Measurements from ENCODE around the gene EPHB2. TPM values are rescaled to one million over a fixed set of nuclear protein-coding genes. Genes with fewer than 3 reads are reported as not detected.

EPHB2 gene
- total and polyA plus RNA-seq, 2 donors (not counting 1 experiment from before 2014, with no cell fraction given), result 0.07 to 0.39 TPM

DNA sequence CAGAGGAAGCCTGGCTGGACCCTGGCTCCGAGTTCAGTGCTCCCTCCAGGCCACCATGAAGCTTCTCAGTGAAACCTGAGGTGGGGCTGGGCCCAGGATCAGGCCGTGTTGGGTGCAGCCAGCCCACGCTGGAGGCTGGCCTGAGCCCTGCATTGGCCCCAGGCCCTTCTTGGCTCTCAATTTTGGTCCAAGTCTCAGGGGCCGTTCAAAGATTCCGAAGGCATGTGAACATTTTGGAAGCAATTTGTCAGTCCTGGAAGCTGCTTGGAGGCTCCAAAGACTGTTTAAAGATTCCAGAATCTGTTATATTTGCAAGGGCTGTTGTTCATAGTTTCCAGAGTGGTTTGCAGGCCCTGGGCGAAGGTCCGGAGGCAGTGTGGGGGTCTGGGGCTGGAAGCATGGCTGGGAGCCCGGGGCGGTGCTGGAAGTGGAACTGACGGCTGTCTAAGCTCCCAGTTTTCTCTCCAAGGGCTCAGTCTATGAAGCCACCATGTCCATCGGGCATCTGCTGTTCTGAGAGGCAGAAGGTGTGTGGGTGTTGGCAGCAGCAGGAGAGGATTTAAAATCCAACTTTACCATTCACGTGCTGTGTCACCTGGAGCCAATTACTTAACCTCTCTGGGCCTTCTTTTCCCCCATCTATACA, 104.9 kb downstream of the EPHB2 start:
- WGBS (ENCODE audit: insufficient coverage), result 75% methylated on average over 11 of the region's 12 CpGs
- Histone ChIP-seq H3K27me3 (replicated peaks in 1 of 4; ENCODE audit: control extremely low read depth in 1 of 4, control insufficient read depth in 3 of 4, insufficient read depth in 4 of 4, low read length in 3 of 4) (no peaks in the 10 kb centered on the region), H3K4me1 (ENCODE audit: control insufficient read depth in 2 of 2, insufficient read depth in 2 of 2, low read length in 2 of 2) (no peaks in the 10 kb centered on the region), H3K79me2 (ENCODE audit: control insufficient read depth, insufficient read depth, low read length) (no peaks in the 10 kb centered on the region), H2AFZ (ENCODE audit: insufficient read depth, low read depth, low read length, poor library complexity, severe bottlenecking) (no peak overlapping the region), H3K36me3 (replicated peaks in 1 of 2; ENCODE audit: control extremely low read depth in 1 of 2, control insufficient read depth in 1 of 2, extremely low read depth in 1 of 2, insufficient read depth in 2 of 2, low read length in 1 of 2) (no peaks in the 10 kb centered on the region), H3K4me2 (replicated peaks; ENCODE audit: low read depth, low read length, poor library complexity, severe bottlenecking) (no peak overlapping the region), H3K4me3 (ENCODE audit: control extremely low read depth in 1 of 5, extremely low read depth in 1 of 5, insufficient read depth in 1 of 5, low read depth in 2 of 5, low read length in 4 of 5) (no peak overlapping the region), H3K9me3 (ENCODE audit: control extremely low read depth in 1 of 3, control insufficient read depth in 2 of 3, insufficient read depth in 1 of 3, low read length in 2 of 3) (no peaks in the 10 kb centered on the region), H3K9ac (ENCODE audit: low read length) (no peak overlapping the region), H3K27ac (ENCODE audit: low read length in 2 of 2) (no peak overlapping the region), H4K20me1 (ENCODE audit: control insufficient read depth, insufficient read depth, low read length, poor library complexity, severe bottlenecking) (no peaks in the 10 kb centered on the region)
- Mint-ChIP-seq H3K27ac (no peak overlapping the region), H3K4me3 (no peak overlapping the region), H3K27me3 (peaks cover 9% of the 10 kb centered on the region), H3K9me3 (ENCODE audit: insufficient read depth) (no peaks in the 10 kb centered on the region), H3K4me1 (no peaks in the 10 kb centered on the region)
- intact Hi-C loops (cut with micrococcal nuclease), result no loop called here
- CTCF ChIA-PET, result no interaction called here
- POLR2A ChIA-PET, result no interaction called here
- TF ChIP-seq EZH2 (IDR thresholded peaks at IDR 0.05; ENCODE audit: borderline replicate concordance, insufficient read depth, low read depth, low read length, poor library complexity, severe bottlenecking) (no peak), CTCF (IDR thresholded peaks at IDR 0.05) (no peak)
- no peak for DNase-seq
- ATAC-seq (ENCODE audit: low read depth), result no peak

DNA sequence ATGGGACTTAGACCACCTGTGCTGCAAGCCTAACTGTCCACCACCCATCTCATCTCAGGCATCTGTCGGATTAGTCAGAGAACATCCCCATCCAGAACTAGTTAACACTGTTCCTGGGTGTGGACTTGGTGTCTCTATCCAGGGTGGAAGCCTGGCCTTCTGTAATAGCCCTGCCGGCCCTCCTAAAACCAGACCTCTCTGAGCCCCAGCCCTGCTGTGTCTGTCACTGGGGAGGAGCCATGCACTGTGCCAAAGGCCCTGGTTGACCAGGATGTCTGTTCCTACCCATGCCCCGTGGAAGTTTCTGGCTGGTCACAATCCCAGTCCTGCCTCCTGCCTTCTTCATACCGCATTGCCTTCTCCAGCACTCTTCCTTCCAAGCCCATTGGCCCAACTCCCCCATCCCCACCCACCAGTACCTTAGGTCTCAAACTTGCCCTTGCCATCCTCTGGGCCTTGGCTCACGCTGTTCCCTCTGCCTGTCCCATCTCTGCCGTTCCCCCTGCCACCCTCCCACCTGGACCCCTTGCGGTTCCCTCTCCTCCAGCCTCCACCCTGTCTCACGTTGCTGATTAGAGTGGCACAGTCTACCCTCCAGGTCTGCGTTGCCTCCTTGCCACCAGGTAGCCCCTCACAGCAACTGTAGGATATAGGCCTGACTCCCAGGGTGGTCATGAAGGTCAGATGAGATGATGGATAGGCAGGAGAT, 105.6 kb downstream of the EPHB2 start:
- DNase-seq (no peak), ATAC-seq (ENCODE audit: low read depth) (no peak)
- H3K4me2 ChIP-seq (replicated peaks; ENCODE audit: low read depth, low read length, poor library complexity, severe bottlenecking), result no peak overlapping the region
- CTCF ChIA-PET, result no interaction called here
- H3K79me2 ChIP-seq (ENCODE audit: control insufficient read depth, insufficient read depth, low read length), result no peaks in the 10 kb centered on the region
- no peak overlapping the region for H3K4me3 Mint-ChIP-seq
- no peaks in the 10 kb centered on the region for H3K36me3 ChIP-seq (replicated peaks in 1 of 2; ENCODE audit: control extremely low read depth in 1 of 2, control insufficient read depth in 1 of 2, extremely low read depth in 1 of 2, insufficient read depth in 2 of 2, low read length in 1 of 2)
- no peak overlapping the region for H3K27ac ChIP-seq (ENCODE audit: low read length in 2 of 2)
- H3K27me3 Mint-ChIP-seq, result peaks cover 16% of the 10 kb centered on the region
- H3K4me1 Mint-ChIP-seq, result no peaks in the 10 kb centered on the region
- H3K9ac ChIP-seq (ENCODE audit: low read length), result no peak overlapping the region
- H4K20me1 ChIP-seq (ENCODE audit: control insufficient read depth, insufficient read depth, low read length, poor library complexity, severe bottlenecking), result no peaks in the 10 kb centered on the region
- WGBS (ENCODE audit: insufficient coverage), result 91% methylated on average over 7 of the region's 9 CpGs
- TF ChIP-seq EZH2 (IDR thresholded peaks at IDR 0.05; ENCODE audit: borderline replicate concordance, insufficient read depth, low read depth, low read length, poor library complexity, severe bottlenecking), result no peak
- no peak for TF ChIP-seq CTCF (IDR thresholded peaks at IDR 0.05)
- POLR2A ChIA-PET, result no interaction called here
- H2AFZ ChIP-seq (ENCODE audit: insufficient read depth, low read depth, low read length, poor library complexity, severe bottlenecking), result no peak overlapping the region
- no peak overlapping the region for H3K27ac Mint-ChIP-seq
- intact Hi-C loops (cut with micrococcal nuclease), result no loop called here
- no peaks in the 10 kb centered on the region for H3K9me3 ChIP-seq (ENCODE audit: control extremely low read depth in 1 of 3, control insufficient read depth in 2 of 3, insufficient read depth in 1 of 3, low read length in 2 of 3)
- no peaks in the 10 kb centered on the region for H3K4me1 ChIP-seq (ENCODE audit: control insufficient read depth in 2 of 2, insufficient read depth in 2 of 2, low read length in 2 of 2)
- no peaks in the 10 kb centered on the region for H3K9me3 Mint-ChIP-seq (ENCODE audit: insufficient read depth)
- H3K27me3 ChIP-seq (replicated peaks in 1 of 4; ENCODE audit: control extremely low read depth in 1 of 4, control insufficient read depth in 3 of 4, insufficient read depth in 4 of 4, low read length in 3 of 4), result no peaks in the 10 kb centered on the region
- H3K4me3 ChIP-seq (ENCODE audit: control extremely low read depth in 1 of 5, extremely low read depth in 1 of 5, insufficient read depth in 1 of 5, low read depth in 2 of 5, low read length in 4 of 5), result no peak overlapping the region

Data from B cell (primary cell).